ENCODE results near the gene CTRB1. TPM values are rescaled to one million over a fixed set of nuclear protein-coding genes. Genes with fewer than 3 reads are reported as not detected.
"Not testable (repeated sequence)": the region's sequence is repeated elsewhere in the genome, so short reads cannot be mapped to it uniquely, and the experiment has no call there.

The CTRB1 gene
- total and polyA plus RNA-seq, 2 of the 13 experiments (the other 11 are each of a cell fraction or from before 2014, with no cell fraction given) = not detected

GRCh38 chr16:75239542-75240122, 20.8 kb downstream of the CTRB1 start (continued):
- TF ChIP-seq ZNF747 (CRISPR knock-in tag; IDR thresholded peaks at IDR 0.05; ENCODE audit: borderline replicate concordance) = no peak
- no peak for TF ChIP-seq MLXIP (CRISPR knock-in tag; IDR thresholded peaks at IDR 0.05; ENCODE audit: borderline replicate concordance)
- TF ChIP-seq DMAP1 (CRISPR knock-in tag; IDR thresholded peaks at IDR 0.05) = no peak

GRCh38 chr16:75240633-75241032, 21.8 kb downstream of the CTRB1 start:
- CTCF ChIA-PET (ENCODE audit: low intra/inter-chr PET ratio, low total read pairs); BruUV-seq (replicated peaks); H3K27me3 ChIP-seq (ENCODE audit: control insufficient read depth in 1 of 2, insufficient read depth in 2 of 2, low read length in 2 of 2); H3K4me2 ChIP-seq (ENCODE audit: low read depth, low read length); H4K20me1 ChIP-seq (ENCODE audit: insufficient read depth, low read length); H3K9ac ChIP-seq (ENCODE audit: insufficient read depth, low read depth, low read length); in situ Hi-C loops (cut with HindIII; ENCODE audit: extremely low pct_ligation_motif_present, low pct_unique_long_range_greater_than_20kb); H3K9me3 ChIP-seq (ENCODE audit: low read length); intact Hi-C loops (cut with micrococcal nuclease; ENCODE audit: unreplicated experiment); ATAC-seq; H3K4me3 ChIP-seq (replicated peaks in 1 of 3; ENCODE audit: insufficient read depth in 1 of 3, low read depth in 2 of 3, low read length in 3 of 3); H2AFZ ChIP-seq (ENCODE audit: low read length); DNase-seq (ENCODE audit: low spot score); H3K27ac ChIP-seq (ENCODE audit: extremely low read length, insufficient read depth, low read length); FAIRE-seq: not testable (repeated sequence)
- peaks cover 66% of the 10 kb centered on the region for H3K79me2 ChIP-seq (ENCODE audit: insufficient read depth, low read length)
- 96% methylated on average over 7 of the region's 7 CpGs for WGBS (ENCODE audit: low lambda C conversion rate)
- peaks cover 72% of the 10 kb centered on the region for H3K4me1 ChIP-seq (ENCODE audit: insufficient read depth, low read length)
- peak; percentile 22 for TF ChIP-seq HNRNPLL (IDR thresholded peaks at IDR 0.05; ENCODE audit: low read depth, low read length, poor library complexity, severe bottlenecking)
- H3K36me3 ChIP-seq (replicated peaks in 1 of 2; ENCODE audit: control insufficient read depth in 1 of 2, insufficient read depth in 2 of 2, low read length in 2 of 2) = peaks cover 39 to 47% of the 10 kb centered on the region in 2 experiments
- POLR2A ChIA-PET = interaction anchor here (2.1 kb wide), 1 partner anchor 65 kb away, joined by 7 read pairs; no protein-coding TSS in a partner anchor
